Measurements from ENCODE around the gene AGAP1.

GRCh38 chr2:235603659-235604058 is 109.8 kb downstream of the AGAP1 start:
- TF ChIP-seq CTCF (IDR thresholded peaks at IDR 0.05) (no peak), POLR2A (IDR thresholded peaks at IDR 0.05) (no peak)

All from uterus (tissue), 2 donors.